HG03139 (cell line): ENCODE measurements around the gene SFXN4.
"Not testable (repeated sequence)": the region's sequence is repeated elsewhere in the genome, so short reads cannot be mapped to it uniquely, and the experiment has no call there.

Experiments
- ATAC-seq: cut with Tn5 transposase; IDR thresholded peaks from one replicate; pipeline ENCODE4 v1.9.1; 2021; ENCODE audit not compliant: unreplicated experiment

SFXN4 gene

GRCh38 chr10:119113751-119114732 is 51.5 kb downstream of the SFXN4 start:
- ATAC-seq = no peak

DNA sequence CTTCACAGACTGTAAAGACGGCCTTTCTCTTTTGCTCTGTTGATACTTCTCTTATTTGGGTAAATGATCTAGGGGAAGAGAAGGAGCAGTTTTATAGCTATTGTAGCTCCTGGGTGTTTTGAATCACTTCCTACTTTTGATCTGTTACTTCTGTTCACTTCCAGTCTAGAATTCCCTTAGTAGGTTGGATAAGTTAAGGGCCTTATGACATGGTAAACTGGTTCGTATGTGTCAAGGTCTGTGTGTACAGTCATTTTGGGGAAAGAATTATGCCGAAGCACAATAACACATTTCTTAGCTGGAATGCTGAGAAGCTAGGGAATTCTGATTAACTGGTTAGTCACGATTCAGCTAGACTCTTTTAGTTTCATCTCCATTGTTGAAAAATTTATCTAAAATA is 53.5 kb downstream of the SFXN4 start:
- ATAC-seq = no peak

GRCh38 chr10:119107771-119108170 is 57.7 kb downstream of the SFXN4 start:
- ATAC-seq = not testable (repeated sequence)

GRCh38 chr10:119107106-119107505 is 58.4 kb downstream of the SFXN4 start:
- not testable (repeated sequence) for ATAC-seq

DNA sequence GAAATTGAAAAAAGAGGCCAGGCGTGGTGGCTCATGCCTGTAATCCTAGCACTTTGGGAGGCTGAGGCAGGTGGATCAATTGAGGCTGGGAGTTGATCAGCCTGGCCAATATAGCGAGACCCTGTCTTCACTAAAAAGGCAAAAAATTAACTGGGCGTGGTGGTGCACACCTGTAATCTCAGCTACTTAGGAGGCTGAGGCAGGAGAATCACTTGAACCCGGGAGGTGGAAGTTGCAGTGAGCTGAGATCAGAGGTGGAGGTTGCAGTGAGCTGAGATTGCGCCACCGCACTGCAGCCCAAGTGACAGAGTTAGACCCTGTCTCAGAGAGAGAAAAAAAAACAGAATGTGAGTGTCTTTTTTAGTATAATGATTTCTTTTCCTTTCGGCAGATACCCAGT is 59.6 kb downstream of the SFXN4 start:
- not testable (repeated sequence) for ATAC-seq

DNA sequence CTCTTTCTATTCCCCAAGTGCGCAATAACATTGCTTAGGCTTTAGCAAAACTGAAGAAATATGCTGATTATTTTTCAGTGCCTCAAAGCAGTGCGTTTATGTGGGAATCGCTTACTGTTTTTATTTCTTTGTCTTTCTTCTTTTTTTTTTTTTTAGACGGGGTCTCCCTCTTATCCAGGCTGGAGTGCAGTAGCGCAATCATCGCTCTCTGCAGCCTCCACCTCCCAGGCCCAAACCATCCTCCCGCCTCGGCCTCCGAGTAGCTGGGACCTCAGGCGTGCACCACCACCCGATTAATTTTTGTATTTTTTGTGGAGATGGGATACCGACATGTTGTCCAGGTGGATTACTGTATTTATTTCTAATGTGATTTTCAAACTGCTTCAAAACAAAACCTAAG is 60.4 kb downstream of the SFXN4 start:
- ATAC-seq = no peak

GRCh38 chr10:119104654-119105015 is 60.9 kb downstream of the SFXN4 start:
- no peak for ATAC-seq

DNA sequence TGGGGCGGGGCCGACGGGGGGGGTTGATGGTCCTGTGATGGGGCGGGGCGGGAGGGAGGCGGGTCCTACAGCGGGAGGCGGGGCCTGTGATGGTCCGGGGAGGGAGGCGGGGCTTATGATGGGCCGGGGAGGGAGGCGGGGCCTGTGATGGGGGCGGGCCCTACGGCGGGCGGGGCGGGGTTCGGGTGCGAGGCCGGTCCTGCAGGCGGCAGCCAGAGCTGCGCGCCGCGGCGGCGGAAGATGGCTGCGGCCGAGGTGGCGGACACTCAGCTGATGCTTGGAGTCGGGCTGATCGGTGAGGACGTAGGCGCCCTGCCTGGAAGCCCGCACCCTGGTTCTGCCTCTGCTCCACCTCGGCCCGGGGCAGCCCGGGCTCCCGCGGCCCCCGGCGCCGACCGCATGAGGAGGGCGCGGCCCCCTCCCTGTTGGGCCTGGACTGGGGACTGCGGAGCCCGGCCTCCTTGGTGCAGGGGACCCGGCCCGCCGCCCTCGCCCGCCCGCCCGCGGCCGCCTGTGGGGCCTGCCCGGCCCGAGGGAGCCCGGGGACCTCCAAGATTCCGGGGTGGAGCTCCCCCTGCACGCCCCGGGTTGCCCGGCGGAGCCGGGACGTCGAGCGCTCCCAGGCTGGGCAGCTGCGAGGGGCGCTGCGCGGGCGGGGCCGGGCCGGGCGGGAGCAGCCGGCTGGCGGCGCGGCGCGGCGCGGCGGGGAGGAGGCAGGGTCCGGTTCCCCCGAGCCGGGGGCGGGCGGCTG is 61.4 kb downstream of the SFXN4 start, which contains the start of gene DENND10:
Gene DENND10 (plus strand): TSS at position 211 of the 751 bp plus-strand sequence. CDS start 30 bp downstream, at position 241.
- ATAC-seq = peak; percentile 78

GRCh38 chr10:119103241-119103902 is 62.1 kb downstream of the SFXN4 start:
- no peak for ATAC-seq

DNA sequence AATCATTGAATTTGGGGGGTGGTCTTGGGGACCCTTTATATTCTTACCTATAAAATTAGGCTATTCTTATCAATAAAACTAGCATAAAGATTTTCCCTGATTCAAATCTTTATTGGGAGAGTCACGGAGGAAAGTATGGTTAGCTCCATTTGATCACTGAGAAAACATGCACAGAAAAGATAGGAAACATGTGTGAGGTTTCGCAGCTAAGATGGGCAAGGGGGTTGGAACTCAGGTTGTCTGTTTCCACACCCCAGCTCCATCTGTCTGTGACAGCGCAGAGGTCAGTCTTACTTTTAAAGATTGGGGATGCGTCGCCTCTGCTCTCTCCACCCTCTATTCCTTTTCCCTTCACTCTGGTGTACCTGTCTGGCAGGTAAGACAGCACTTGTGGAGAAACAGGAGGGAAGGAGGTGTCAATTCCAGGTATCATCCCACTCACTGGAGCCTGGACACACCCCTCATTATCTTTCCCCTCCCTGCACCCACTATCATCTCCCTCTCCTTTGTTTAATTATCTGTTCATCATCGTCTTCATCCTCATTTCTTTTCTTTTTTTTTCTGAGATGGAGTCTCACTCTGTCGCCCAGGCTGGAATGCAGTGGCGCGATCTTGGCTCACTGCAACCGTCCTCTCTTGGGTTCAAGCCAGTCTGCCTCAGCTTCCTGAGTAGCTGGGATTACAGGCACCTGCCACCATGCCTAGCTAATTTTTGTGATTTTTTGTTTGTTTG is 64.0 kb downstream of the SFXN4 start:
- ATAC-seq = no peak

GRCh38 chr10:119100434-119101238 is 64.9 kb downstream of the SFXN4 start:
- no peak for ATAC-seq

GRCh38 chr10:119098576-119098975 is 66.9 kb downstream of the SFXN4 start:
- no peak for ATAC-seq

DNA sequence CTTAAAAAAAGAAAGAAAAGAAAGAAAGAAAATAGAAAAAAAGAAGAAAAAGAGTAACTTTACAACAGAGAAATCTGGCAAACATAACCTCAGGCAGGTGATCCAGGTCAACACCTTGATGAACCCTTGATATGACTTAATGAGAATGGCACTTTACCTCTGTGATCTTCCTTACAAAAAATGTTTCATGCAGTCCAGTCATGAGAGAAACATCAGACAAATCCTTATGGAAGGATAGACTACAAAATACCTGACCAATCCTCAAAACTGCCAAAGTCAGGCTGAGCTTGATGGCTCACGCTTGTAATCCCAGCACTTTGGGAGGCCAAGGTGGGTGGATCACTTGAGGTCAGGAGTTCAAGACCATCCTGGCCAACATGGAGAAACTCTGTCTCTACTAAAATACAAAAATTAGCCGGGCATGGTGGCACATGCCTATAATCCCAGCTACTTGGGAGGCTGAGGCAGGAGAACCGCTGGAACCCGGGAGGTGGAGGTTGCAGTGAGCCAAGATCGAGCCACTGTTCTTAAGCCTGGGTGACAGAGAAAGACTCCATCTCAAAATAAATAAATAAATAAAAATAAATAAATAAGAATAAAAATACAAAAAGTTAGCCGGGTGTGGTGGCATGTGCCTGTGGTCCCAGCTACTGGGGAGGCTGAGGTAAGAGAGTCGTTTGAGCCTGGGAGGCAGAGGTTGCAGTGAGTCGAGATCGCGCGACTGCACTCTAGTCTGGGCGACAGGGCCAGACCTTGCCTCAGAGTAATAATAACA is 68.7 kb downstream of the SFXN4 start:
- ATAC-seq = not testable (repeated sequence)

DNA sequence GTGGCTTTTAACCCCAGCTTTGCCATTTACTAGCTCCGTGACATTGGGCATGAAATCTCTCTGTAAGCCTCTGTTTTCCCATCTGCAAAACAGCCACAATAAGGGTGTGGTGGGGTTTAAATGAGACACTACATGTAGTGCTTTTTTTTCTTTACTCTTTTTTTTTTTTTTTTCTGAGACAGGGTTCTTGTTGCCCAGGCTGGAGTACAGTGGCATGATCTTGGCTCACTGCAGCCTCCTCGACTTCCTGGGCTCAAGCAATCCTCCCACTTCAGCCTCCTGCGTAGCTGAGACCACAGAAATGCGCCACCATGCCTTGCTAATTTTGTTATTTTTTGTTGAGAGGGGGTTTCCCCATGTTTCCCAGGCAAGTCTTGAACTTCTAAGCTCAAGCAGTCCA is 69.9 kb downstream of the SFXN4 start:
- ATAC-seq = no peak

- no peak for ATAC-seq
Observed at GRCh38 chr10:119090968-119091367, 74.5 kb downstream of the SFXN4 start.
